ENCODE results near the gene SLC35F1. TPM values are rescaled to one million over a fixed set of nuclear protein-coding genes. Genes with fewer than 3 reads are reported as not detected.

Gene SLC35F1
- total RNA-seq, 1 donor from 2014 or later, result 0.30 TPM

DNA sequence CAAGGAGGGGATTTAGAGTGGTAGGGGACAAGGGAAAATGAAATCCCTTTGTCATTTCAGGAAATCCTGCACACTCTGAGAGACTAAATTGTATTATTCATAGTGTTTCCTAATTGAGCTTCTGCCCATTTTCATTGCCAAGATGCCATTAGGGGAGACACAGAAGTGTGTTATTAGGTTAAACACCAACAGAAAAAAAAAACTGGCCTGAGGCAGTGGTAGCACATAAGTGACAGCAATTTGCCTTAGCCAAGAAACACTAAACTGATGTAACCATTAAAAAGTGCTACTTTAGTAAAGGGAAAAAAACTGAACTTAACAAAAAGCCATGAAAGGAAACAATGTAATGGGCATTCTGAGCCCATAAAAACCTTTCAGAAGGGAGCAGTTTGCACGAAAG, 370.6 kb downstream of the SLC35F1 start:
- Histone ChIP-seq H3K27me3 (ENCODE audit: low read depth) (no peaks in the 10 kb centered on the region), H3K4me3 (no peak overlapping the region), H3K27ac (no peak overlapping the region), H3K4me1 (no peaks in the 10 kb centered on the region), H3K36me3 (no peaks in the 10 kb centered on the region), H3K9me3 (no peaks in the 10 kb centered on the region)
- DNase-seq (no peak), ATAC-seq (no peak)
- TF ChIP-seq, protein P1, sequence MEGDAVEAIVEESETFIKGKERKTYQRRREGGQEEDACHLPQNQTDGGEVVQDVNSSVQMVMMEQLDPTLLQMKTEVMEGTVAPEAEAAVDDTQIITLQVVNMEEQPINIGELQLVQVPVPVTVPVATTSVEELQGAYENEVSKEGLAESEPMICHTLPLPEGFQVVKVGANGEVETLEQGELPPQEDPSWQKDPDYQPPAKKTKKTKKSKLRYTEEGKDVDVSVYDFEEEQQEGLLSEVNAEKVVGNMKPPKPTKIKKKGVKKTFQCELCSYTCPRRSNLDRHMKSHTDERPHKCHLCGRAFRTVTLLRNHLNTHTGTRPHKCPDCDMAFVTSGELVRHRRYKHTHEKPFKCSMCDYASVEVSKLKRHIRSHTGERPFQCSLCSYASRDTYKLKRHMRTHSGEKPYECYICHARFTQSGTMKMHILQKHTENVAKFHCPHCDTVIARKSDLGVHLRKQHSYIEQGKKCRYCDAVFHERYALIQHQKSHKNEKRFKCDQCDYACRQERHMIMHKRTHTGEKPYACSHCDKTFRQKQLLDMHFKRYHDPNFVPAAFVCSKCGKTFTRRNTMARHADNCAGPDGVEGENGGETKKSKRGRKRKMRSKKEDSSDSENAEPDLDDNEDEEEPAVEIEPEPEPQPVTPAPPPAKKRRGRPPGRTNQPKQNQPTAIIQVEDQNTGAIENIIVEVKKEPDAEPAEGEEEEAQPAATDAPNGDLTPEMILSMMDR (IDR thresholded peaks at IDR 0.05), result no peak
- intact Hi-C loops (cut with DNase I), result no loop called here

DNA sequence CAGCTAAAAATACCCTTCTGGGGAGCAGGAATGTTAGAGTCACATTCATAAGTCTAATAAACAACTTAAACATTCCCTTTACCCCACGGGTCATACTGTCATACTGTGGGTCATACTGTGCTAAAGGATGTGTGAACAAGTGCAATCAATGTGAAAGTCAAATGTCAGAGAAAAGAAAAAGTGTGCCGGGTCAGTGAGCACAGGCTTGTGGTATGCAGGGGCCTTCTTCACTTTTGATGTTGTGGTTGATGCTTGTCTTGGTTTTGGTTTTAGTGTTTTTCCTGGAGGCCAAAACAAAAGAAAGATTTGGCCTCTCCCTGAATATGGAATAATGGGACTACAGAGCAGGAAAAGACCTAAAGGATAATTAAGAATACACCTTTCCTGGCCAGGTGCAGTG, 373.1 kb downstream of the SLC35F1 start:
- ATAC-seq, result no peak
- H3K36me3 ChIP-seq, result no peaks in the 10 kb centered on the region
- H3K27me3 ChIP-seq (ENCODE audit: low read depth), result no peaks in the 10 kb centered on the region
- no peak overlapping the region for H3K27ac ChIP-seq
- H3K4me3 ChIP-seq, result no peak overlapping the region
- DNase-seq, result no peak
- intact Hi-C loops (cut with DNase I), result no loop called here
- TF ChIP-seq, protein P1 (IDR thresholded peaks at IDR 0.05), result no peak
- H3K4me1 ChIP-seq, result no peaks in the 10 kb centered on the region
- H3K9me3 ChIP-seq, result no peaks in the 10 kb centered on the region

DNA sequence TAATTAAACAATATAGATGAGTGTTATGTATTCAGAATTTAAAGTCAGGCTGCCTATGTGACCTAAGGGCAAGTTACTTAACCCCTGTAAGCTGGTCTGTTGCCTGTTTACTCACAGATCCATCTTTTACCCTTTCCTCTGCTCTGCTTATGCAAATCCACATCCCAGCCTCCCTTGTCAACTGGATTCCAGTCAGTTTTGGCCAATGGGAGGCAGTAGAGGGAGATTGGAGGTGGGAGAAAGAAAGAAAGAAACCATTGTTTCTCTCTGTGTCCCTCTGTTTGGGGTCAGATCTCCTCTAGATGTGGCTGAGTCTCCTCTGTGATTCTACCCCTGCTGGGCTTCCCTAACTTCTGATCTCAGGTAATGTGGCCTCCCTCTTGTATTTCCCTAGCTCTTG, 374.2 kb downstream of the SLC35F1 start:
- H3K36me3 ChIP-seq, result no peaks in the 10 kb centered on the region
- no peak overlapping the region for H3K4me3 ChIP-seq
- H3K27ac ChIP-seq, result no peak overlapping the region
- intact Hi-C loops (cut with DNase I), result no loop called here
- TF ChIP-seq, protein P1 (IDR thresholded peaks at IDR 0.05), result no peak
- no peak for ATAC-seq
- no peak for DNase-seq
- H3K4me1 ChIP-seq, result no peaks in the 10 kb centered on the region
- no peaks in the 10 kb centered on the region for H3K9me3 ChIP-seq
- no peaks in the 10 kb centered on the region for H3K27me3 ChIP-seq (ENCODE audit: low read depth)

DNA sequence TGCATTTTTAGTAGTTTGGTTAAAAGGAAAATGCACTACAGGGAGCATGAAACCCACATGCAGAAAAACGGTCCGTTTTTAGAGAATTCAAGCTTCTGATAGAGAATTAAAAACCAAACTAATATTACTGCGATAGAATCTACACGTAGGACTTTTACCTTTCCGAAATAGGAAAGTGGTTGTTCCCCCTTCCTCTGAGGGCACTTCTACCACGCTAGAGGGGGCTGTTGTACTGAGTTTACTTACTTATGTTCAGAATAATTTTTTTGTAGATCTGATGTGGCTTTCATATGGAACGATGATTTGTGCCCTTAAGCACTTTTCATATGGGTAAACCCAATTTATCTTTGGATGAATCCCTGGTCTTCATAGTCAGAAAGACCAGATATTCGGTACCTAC, 376.7 kb downstream of the SLC35F1 start:
- Histone ChIP-seq H3K4me1 (peaks cover 8% of the 10 kb centered on the region), H3K27me3 (ENCODE audit: low read depth) (no peaks in the 10 kb centered on the region), H3K9me3 (no peaks in the 10 kb centered on the region), H3K36me3 (no peaks in the 10 kb centered on the region), H3K4me3 (no peak overlapping the region), H3K27ac (no peak overlapping the region)
- ATAC-seq, result peak; percentile 70 to 73
- no peak for DNase-seq
- TF ChIP-seq, protein P1 (IDR thresholded peaks at IDR 0.05), result peak; percentile 73
- intact Hi-C loops (cut with DNase I), result no loop called here

DNA sequence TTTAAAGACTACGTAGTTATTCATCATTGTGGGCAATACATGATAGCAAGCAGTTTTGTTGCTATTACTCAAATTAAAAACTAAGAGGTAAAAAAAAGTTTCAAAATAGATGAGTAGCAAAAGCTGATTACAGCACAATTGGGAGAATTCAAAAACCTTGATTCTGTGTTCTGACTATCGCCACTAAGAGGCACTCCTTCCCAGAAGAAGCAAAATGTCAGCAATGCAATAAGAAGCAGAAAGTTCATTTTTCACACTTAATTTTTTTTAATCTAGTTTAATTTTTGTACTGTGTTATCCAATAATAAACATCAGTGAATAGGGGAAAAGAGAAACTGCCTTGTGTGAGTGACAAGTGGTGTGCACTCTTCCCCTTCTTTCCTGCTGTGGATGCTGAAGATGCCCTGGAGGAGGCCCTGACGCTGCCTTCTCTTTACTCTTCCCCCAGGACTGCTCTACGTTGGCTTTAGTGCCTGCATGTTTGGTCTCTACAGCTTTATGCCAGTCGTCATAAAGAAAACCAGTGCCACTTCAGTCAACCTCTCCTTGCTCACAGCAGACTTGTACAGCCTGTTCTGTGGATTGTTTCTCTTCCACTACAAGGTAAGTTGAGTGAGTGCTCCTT, 377.8 kb downstream of the SLC35F1 start:
- DNase-seq, result no peak
- peak in 1 of 2 donors; percentile 55 for ATAC-seq
- Histone ChIP-seq H3K4me3 (no peak overlapping the region), H3K27me3 (ENCODE audit: low read depth) (no peaks in the 10 kb centered on the region), H3K9me3 (no peaks in the 10 kb centered on the region), H3K36me3 (no peaks in the 10 kb centered on the region), H3K27ac (no peak overlapping the region), H3K4me1 (peaks cover 8% of the 10 kb centered on the region)
- TF ChIP-seq, protein P1 (IDR thresholded peaks at IDR 0.05), result peak; percentile 35
- intact Hi-C loops (cut with DNase I), result no loop called here

Measured in lower lobe of right lung (tissue), 2 donors.